ENCODE data around the gene CCSAP.
A peak's percentile ranks its signal among the peaks of the same experiment; 100 is the strongest.

Gene CCSAP

GRCh38 chr1:229287267-229287666 is 55.6 kb downstream of the CCSAP start:
- no peak for DNase-seq (ENCODE audit: low read depth)

GRCh38 chr1:229286099-229286766 is 56.6 kb downstream of the CCSAP start:
- no peak for DNase-seq (ENCODE audit: low read depth)

GRCh38 chr1:229285440-229285839 is 57.4 kb downstream of the CCSAP start:
- no peak for DNase-seq (ENCODE audit: low read depth)

GRCh38 chr1:229284887-229285286 is 58.0 kb downstream of the CCSAP start:
- no peak for DNase-seq (ENCODE audit: low read depth)

- DNase-seq (ENCODE audit: low read depth) = no peak
Observed at GRCh38 chr1:229283183-229283611, 59.6 kb downstream of the CCSAP start.

GRCh38 chr1:229282295-229282823 is 60.5 kb downstream of the CCSAP start:
- no peak for DNase-seq (ENCODE audit: low read depth)

GRCh38 chr1:229281339-229281926 is 61.4 kb downstream of the CCSAP start:
- DNase-seq (ENCODE audit: low read depth) = no peak

- no peak for DNase-seq (ENCODE audit: low read depth)
Observed at GRCh38 chr1:229280921-229281320, 61.9 kb downstream of the CCSAP start.

- DNase-seq (ENCODE audit: low read depth) = no peak
Observed at GRCh38 chr1:229280037-229280828, 62.6 kb downstream of the CCSAP start.

- DNase-seq (ENCODE audit: low read depth) = no peak
Observed at GRCh38 chr1:229279242-229279641, 63.6 kb downstream of the CCSAP start.

- DNase-seq (ENCODE audit: low read depth) = no peak
Observed at GRCh38 chr1:229278120-229278741, 64.6 kb downstream of the CCSAP start.

GRCh38 chr1:229275005-229275404 is 67.8 kb downstream of the CCSAP start:
- no peak for DNase-seq (ENCODE audit: low read depth)

- no peak for DNase-seq (ENCODE audit: low read depth)
Observed at GRCh38 chr1:229273507-229274232, 69.2 kb downstream of the CCSAP start.

GRCh38 chr1:229272164-229273158 is 70.4 kb downstream of the CCSAP start:
- DNase-seq (ENCODE audit: low read depth) = no peak

- DNase-seq (ENCODE audit: low read depth) = peak; percentile 36
Observed at GRCh38 chr1:229271448-229272159, 71.2 kb downstream of the CCSAP start.
